Transverse colon (tissue), 4 donors: ENCODE measurements around the gene AURKAIP1.

Experiments used
- EP300 ChIP-seq: sonication (generic); formaldehyde crosslinking; IDR thresholded peaks from one replicate; pipeline ENCODE4 v1.6.1; 2017; ENCODE audit warnings: antibody characterized with exemption, low read depth
- POLR2A ChIP-seq: fragments of 450-650 bp; IDR thresholded peaks from one replicate; pipeline ENCODE4 v1.6.1; 2016; ENCODE audit warnings: antibody characterized with exemption, mild to moderate bottlenecking, moderate library complexity
- POLR2AphosphoS5 ChIP-seq, 3 donors: sonication (generic); formaldehyde crosslinking; IDR thresholded peaks; one replicate each; pipeline ENCODE4 v1.6.1; 2016; ENCODE audit warnings: antibody characterized with exemption in 3 of 3
- TF ChIP-seq, protein P1 (sequence below), 5 experiments: fragments of 200-600 bp in 3 of 5; fragments of 450-650 bp in 2 of 5; sonication (generic) in 3 of 5; IDR thresholded peaks; 1 replicate in 2 of 5; 2 replicates in 3 of 5; pipeline ENCODE4 v1.5.1; 2016 to 2017; ENCODE audit warnings: antibody characterized with exemption in 5 of 5, inconsistent platforms in 3 of 5, mild to moderate bottlenecking in 2 of 5, moderate library complexity in 1 of 5

DNA sequence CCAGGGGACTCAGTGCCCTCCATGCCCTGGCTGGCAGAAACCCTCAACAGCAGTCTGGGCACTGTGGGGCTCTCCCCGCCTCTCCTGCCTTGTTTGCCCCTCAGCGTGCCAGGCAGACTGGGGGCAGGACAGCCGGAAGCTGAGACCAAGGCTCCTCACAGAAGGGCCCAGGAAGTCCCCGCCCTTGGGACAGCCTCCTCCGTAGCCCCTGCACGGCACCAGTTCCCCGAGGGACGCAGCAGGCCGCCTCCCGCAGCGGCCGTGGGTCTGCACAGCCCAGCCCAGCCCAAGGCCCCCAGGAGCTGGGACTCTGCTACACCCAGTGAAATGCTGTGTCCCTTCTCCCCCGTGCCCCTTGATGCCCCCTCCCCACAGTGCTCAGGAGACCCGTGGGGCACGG lies 46.8 kb downstream of the AURKAIP1 start:
- TF ChIP-seq POLR2A: no peak
- TF ChIP-seq, protein P1, sequence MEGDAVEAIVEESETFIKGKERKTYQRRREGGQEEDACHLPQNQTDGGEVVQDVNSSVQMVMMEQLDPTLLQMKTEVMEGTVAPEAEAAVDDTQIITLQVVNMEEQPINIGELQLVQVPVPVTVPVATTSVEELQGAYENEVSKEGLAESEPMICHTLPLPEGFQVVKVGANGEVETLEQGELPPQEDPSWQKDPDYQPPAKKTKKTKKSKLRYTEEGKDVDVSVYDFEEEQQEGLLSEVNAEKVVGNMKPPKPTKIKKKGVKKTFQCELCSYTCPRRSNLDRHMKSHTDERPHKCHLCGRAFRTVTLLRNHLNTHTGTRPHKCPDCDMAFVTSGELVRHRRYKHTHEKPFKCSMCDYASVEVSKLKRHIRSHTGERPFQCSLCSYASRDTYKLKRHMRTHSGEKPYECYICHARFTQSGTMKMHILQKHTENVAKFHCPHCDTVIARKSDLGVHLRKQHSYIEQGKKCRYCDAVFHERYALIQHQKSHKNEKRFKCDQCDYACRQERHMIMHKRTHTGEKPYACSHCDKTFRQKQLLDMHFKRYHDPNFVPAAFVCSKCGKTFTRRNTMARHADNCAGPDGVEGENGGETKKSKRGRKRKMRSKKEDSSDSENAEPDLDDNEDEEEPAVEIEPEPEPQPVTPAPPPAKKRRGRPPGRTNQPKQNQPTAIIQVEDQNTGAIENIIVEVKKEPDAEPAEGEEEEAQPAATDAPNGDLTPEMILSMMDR (IDR thresholded peaks at IDR 0.05): no peak
- TF ChIP-seq POLR2AphosphoS5 (IDR thresholded peaks at IDR 0.05): no peak
- no peak for TF ChIP-seq EP300
